Superior temporal gyrus (tissue), 1 donor: ENCODE data around the gene ULK2.
"Not testable (repeated sequence)": the region's sequence is repeated elsewhere in the genome, so short reads cannot be mapped to it uniquely, and the experiment has no call there.

Source experiments
- DNase-seq: peaks from one replicate; pipeline ENCODE4 v3.0.0-alpha.2; 2016; ENCODE audit errors: extremely low spot score

ULK2 gene

GRCh38 chr17:19865021-19865420 lies 2.7 kb downstream of the ULK2 start:
- no peak for DNase-seq

GRCh38 chr17:19860647-19861177 lies 7.0 kb downstream of the ULK2 start:
- not testable (repeated sequence) for DNase-seq

GRCh38 chr17:19857640-19858039 lies 10.1 kb downstream of the ULK2 start:
- no peak for DNase-seq

DNA sequence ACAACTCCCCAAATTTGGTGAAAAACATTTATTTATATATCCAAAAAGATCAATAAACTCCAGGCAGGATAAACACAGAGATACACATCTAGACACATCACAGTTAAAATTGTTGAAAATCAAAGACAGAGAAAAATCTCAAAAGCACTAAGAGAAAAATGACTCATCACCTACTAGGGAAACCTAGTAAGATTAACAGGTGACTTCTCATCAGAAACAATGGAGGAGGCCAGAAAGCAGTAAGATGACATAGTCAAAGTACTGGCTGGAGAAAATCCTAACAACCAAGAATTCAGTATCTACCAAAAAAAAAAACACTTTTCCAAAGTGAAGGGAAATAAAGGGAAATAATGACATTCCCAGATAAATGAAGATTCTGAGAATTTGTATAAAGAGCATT lies 33.8 kb downstream of the ULK2 start:
- no peak for DNase-seq

DNA sequence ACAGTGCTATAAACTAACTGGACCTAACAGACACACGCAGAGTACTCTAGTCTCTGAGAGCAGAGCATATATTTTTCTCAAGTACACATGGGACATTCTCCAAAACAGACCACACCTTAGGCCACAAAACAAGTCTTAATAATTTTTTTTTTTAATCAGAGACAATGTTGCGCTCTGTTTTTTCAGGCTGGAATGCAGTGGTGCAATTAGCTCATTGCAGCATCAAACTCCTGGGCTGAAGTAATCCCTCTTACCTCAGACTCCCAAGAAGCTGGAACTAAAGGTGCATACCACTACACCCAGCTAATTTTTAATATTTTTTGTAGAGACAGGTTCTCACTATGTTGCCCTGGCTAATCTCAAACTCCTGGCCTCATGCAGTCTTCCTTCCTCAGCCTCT lies 37.7 kb downstream of the ULK2 start:
- no peak for DNase-seq

GRCh38 chr17:19812407-19812806 lies 55.3 kb downstream of the ULK2 start:
- peak; percentile 73 for DNase-seq

GRCh38 chr17:19805006-19805405 lies 62.7 kb downstream of the ULK2 start:
- no peak for DNase-seq

DNA sequence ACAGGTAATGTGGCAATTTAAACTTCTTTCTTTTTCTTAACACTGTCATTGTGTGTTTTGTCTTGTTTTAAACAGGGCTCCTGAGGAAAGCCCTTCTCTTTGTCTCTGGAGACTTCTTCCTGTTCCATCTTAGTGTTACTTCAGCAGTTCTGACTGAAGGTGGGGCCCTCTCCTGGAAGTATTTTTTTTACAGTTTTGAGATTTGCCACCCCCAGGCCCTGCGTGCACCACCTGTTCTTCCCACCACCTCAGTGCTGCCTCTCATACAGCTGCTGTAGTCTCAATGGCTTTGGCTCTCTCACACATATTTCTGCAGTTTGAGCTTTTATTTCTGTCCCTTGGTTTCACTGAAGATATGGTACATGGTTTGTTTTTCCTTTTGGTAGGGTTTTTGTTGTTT lies 67.2 kb downstream of the ULK2 start:
- DNase-seq: no peak

DNA sequence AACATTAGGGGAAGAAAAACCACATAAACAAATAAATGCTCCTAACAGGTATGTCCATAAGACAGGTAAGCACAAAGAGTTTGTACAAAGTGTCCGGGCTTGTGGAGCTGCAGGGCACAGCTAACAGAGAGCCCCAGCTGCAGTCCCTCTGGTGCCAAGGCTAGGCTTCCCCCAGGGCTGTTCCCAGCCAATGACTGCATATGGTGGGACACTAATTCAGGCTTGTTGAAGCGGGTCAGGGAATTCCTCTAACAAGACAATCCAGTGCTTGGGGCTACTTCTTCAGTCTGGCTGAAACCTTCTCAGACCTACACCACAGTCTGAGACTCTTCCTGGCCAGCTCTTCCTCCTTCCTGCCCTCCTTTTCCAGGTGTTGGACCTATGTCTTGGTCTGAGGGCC lies 67.9 kb downstream of the ULK2 start:
- no peak for DNase-seq

DNA sequence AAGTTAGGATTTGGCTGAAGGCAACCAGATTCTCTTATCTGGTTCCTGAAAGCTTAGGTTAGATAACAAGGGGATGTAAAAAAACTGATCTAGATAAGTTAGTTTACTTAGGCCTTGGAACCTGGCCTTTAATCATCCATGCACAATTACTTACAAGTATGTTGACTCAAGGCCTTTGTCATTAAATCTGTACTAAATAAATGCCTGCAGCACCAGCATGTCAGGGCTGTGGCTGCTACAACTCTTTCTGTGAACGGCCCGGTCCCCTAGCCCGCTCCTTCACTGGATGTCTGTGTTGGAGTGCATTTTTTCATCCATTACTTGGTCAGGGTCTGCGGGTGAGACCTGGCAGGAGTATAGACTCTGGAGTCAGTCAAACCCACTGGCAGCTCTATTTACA lies 71.3 kb downstream of the ULK2 start:
- DNase-seq: no peak

DNA sequence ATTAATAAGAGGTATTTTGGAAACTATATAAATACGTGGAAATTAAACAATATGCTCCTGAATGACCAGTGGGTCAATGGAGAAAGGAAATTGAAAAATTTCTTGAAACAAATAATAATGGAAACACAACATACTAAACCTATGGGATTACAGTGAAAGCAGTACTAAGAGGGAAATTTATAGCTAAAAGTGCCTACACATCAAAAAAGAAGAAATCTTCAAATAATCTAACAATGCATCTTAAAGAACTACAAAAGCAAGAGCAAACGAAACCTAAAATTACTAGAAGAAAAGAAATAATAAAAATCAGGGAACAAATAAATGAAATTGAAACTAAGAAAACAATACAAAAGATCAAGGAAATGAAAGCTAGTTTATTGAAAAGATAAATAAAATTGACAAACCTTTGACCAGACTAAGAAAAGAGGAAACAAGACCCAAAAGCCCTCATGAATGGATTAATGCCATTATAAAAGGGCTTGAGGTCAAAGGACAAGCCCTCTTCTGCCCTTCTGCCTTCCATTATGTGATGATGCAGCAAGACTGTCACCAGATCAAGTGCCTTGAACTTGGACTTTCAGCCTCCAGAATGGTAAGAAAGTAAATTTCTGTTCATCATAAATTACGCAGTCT lies 75.7 kb downstream of the ULK2 start:
- DNase-seq: no peak

DNA sequence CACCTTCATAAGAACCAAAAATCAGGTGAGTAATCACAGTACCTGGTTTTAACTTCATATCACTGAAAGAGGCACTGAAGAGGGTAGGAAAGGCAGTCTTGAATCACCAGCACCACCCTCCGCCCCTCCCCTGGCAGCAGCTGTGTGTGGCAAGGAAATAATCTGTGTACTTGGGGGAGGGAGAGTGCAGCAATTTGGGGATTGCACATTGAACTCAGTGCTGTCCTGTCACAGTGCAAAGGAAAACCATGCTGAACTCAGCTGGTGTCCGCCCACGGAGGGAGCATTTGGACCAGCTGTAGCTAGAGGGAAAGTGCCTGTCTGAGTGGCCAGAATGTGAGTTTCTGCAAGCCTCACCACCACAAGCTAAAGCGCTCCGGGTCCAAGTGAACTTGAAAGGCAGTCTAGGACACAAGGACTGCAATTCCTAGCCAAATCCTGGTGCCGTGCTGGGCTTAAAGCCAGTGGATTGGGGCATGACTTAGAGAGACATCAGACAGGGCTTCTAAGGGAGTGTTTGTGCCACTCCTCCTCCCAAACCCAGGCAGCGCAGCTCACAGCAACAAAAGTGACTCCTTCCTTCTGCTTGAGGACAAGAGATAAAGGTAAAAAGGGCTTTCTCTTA lies 79.9 kb downstream of the ULK2 start:
- DNase-seq: no peak

DNA sequence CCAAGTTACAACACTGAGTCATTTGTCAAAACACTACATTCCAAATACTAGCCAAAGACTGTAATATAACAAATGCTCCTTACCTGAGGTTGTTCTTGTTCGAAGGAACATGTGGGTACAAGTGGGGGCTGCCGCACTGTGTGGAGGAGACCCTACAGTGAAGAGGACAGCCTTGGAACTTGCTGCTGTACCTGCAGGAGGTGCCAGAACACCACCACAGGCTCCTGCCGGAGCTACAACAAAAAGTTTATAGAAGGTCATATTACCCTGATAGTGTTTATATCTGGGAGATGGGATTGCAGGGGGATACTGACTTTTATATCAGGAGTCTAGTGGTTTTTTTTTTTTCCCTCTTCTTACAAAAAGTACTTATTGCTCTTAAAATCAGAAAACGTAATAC lies 81.9 kb downstream of the ULK2 start:
- DNase-seq: no peak

GRCh38 chr17:19781488-19782458 lies 86.0 kb downstream of the ULK2 start:
- DNase-seq: no peak

GRCh38 chr17:19780846-19781245 lies 86.9 kb downstream of the ULK2 start:
- DNase-seq: no peak

GRCh38 chr17:19773534-19773933 lies 94.2 kb downstream of the ULK2 start:
- DNase-seq: no peak

GRCh38 chr17:19771971-19772630 lies 95.6 kb downstream of the ULK2 start:
- no peak for DNase-seq

- DNase-seq: no peak
Measured at GRCh38 chr17:19770985-19771735, 96.6 kb downstream of the ULK2 start.

- no peak for DNase-seq
Measured at GRCh38 chr17:19769946-19770652, 97.6 kb downstream of the ULK2 start.

DNA sequence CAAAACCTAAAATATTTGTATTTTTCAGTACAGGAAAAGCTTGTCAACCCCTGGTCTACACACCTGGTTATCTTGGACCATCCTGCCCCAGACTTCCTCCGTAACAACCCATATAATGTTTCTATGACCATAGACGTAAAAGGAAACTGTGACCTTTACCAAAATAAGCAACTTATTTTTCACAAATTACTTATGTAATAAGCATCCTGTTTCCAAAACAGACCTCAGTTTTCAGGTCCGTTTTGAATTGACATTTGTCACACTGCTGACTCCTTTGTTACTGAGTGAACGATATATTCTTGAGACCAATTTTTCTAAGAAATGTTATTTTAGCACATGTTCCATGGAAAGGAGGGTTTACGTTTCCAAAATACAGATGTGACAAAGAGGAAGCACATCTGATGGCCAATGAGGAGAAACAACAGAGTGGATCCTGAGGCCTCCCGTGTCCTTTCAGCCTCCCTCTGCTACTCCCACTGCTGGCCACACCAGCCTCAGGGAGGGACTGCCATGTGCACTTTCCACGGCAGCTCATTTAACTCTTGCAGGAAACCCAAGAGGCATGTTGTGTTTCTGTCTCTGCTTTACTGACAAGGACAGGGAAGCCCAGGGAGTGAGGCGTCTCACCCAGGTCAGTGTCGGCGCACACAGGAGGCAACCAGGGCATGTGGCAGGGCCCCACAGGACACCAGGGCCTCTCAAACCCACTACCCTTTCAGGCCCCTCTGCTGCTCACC lies 99.5 kb downstream of the ULK2 start:
- DNase-seq: no peak
